A549 (cell line): ENCODE data around the gene GPX4. TPM values are rescaled to one million over a fixed set of nuclear protein-coding genes. Genes with fewer than 3 reads are reported as not detected.

ENCODE experiments used
- ATAC-seq, 2 experiments: fragments of 200-7000 bp in 1 of 2; fragments of >200 bp in 1 of 2; cut with Nextera tagmentation in 1 of 2; cut with Tn5 transposase in 1 of 2; 3 replicates each; pipeline versions ENCODE4 v1.8.0 to v1.9.1; 2018 to 2020; ENCODE audit warnings: mild to moderate bottlenecking in 1 of 2, moderate library complexity in 1 of 2
- CTCF ChIA-PET: fragments of 300-600 bp; sonication (Branson Sonifier 250); formaldehyde crosslinking; extraction: SDS; loops from one replicate; lab custom pipeline; 2021; ENCODE audit warnings: antibody characterized with exemption, inconsistent platforms; lab: Yijun Ruan, JAX
- POLR2A ChIA-PET: fragments of 350-600 bp; formaldehyde crosslinking; extraction: SDS; loops from one replicate; lab custom pipeline; 2021; ENCODE audit warnings: antibody characterized with exemption, inconsistent platforms; lab: Yijun Ruan, JAX
- DNase-seq, 2 experiments: peaks; one replicate each; pipeline versions ENCODE4 v3.0.0 to v3.0.0-alpha.2; 2011 to 2016; ENCODE audit warnings: low read depth in 1 of 2, low spot score in 1 of 2
- FAIRE-seq: peaks from 2 replicates; lab custom pipeline; 2011; peaks lifted over from hg19 to GRCh38; lab: Jason Lieb, UNC
- H3K27ac ChIP-seq, 2 experiments: fragments of >200 bp; sonication (Bioruptor Twin); formaldehyde crosslinking; 3 replicates each; pipeline ENCODE4 v1.5.1; 2016 to 2017
- H3K4me1 ChIP-seq: fragments of >200 bp; sonication (Bioruptor Twin); formaldehyde crosslinking; 3 replicates; pipeline ENCODE4 v1.6.1; 2016
- H3K4me2 ChIP-seq: fragments of >200 bp; sonication (Bioruptor Twin); formaldehyde crosslinking; 3 replicates; pipeline ENCODE4 v1.6.1; 2016
- H3K4me3 ChIP-seq: fragments of >200 bp; sonication (Bioruptor Twin); formaldehyde crosslinking; 3 replicates; pipeline ENCODE4 v1.5.1; 2016
- H3K9me3 ChIP-seq: fragments of >200 bp; sonication (Bioruptor Twin); formaldehyde crosslinking; 3 replicates; pipeline ENCODE4 v1.6.1; 2016
- CEBPB ChIP-seq, 2 experiments: fragments of >200 bp in 1 of 2; sonication (Bioruptor Twin) in 1 of 2; formaldehyde crosslinking in 1 of 2; IDR thresholded peaks; 2 replicates each; pipeline ENCODE4 v1.6.1; 2012 to 2016
- ELK1 ChIP-seq: fragments of 150-350 bp; IDR thresholded peaks from 2 replicates; pipeline ENCODE4 v1.6.1; 2014; ENCODE audit warnings: low read depth, mild to moderate bottlenecking, low read length
- FOSB ChIP-seq: fragments of 250-450 bp; sonication (Bioruptor Pico); IDR thresholded peaks from 2 replicates; pipeline ENCODE4 v1.5.0; 2020; ENCODE audit warnings: mild to moderate bottlenecking, moderate library complexity
- FOXS1 ChIP-seq: fragments of 250-450 bp; sonication (Bioruptor Pico); IDR thresholded peaks from 2 replicates; pipeline ENCODE4 v1.5.0; 2020; ENCODE audit warnings: mild to moderate bottlenecking, moderate library complexity
- HES2 ChIP-seq: fragments of >200 bp; sonication (Bioruptor Twin); formaldehyde crosslinking; IDR thresholded peaks from 2 replicates; pipeline ENCODE4 v1.6.1; 2016
- HEYL ChIP-seq: fragments of 250-450 bp; sonication (Bioruptor Pico); IDR thresholded peaks from 2 replicates; pipeline ENCODE4 v1.8.0; 2021; ENCODE audit warnings: mild to moderate bottlenecking, moderate library complexity
- JUN ChIP-seq, 2 experiments: fragments of >200 bp; sonication (Bioruptor Twin); formaldehyde crosslinking; IDR thresholded peaks; 2 replicates in 1 of 2; 3 replicates in 1 of 2; pipeline ENCODE4 v1.6.1; 2016 to 2017
- KDM1A ChIP-seq: fragments of 200-600 bp; sonication (generic); IDR thresholded peaks from 2 replicates; pipeline ENCODE4 v1.6.1; 2016; ENCODE audit warnings: low read depth, mild to moderate bottlenecking
- NFE2L2 ChIP-seq: fragments of 150-350 bp; conservative IDR thresholded peaks from 2 replicates; pipeline ENCODE4 v1.6.1; 2014; ENCODE audit warnings: low read length
- REST ChIP-seq: fragments of 200-600 bp; sonication (generic); IDR thresholded peaks from 2 replicates; pipeline ENCODE4 v1.6.1; 2016; ENCODE audit warnings: antibody characterized with exemption, mild to moderate bottlenecking, moderate library complexity
- ZFP36 ChIP-seq: fragments of 450-650 bp; IDR thresholded peaks from 2 replicates; pipeline ENCODE4 v1.6.1; 2014; ENCODE audit warnings: borderline replicate concordance; ENCODE audit not compliant: partially characterized antibody
- WGBS: methylation state at CpG from one replicate; pipeline ENCODE4 v1.1.6; 2017; ENCODE audit errors: missing lambda C conversion rate; 5-methylcytosine and 5-hydroxymethylcytosine counted together
- polyA plus RNA-seq, 4 experiments: library from polyadenylated mRNA; depleted of rRNA in 3 of 4; stranded (reverse); fragments of >200 nt; fragmentation: RNase III in 1 of 4; extraction: RNeasy Plus Mini Kit Qiagen cat#74134 plus additional on column Dnase treatment in 1 of 4; gene quantifications; 2 replicates in 3 of 4; 3 replicates in 1 of 4; pipeline ENCODE4 v1.2.3, GENCODE V29; 2011 to 2017
- TF ChIP-seq, protein P1 (sequence below): IDR thresholded peaks from 2 replicates; pipeline ENCODE4 v1.6.1; 2012
- TF ChIP-seq, protein P2 (sequence below): fragments of 450-650 bp; IDR thresholded peaks from 2 replicates; pipeline ENCODE4 v1.6.1; 2014; ENCODE audit warnings: antibody characterized with exemption

Gene GPX4
- polyA plus RNA-seq, 2 of the 4 experiments (the other 2 are of a cell fraction): 248 to 394 TPM

GRCh38 chr19:1094978-1095701, 8.7 kb upstream of the GPX4 start, which contains the start of gene POLR2E (continued):
- TF ChIP-seq REST: peak; percentile 81
- TF ChIP-seq, all 56 proteins: peak for 8

DNA sequence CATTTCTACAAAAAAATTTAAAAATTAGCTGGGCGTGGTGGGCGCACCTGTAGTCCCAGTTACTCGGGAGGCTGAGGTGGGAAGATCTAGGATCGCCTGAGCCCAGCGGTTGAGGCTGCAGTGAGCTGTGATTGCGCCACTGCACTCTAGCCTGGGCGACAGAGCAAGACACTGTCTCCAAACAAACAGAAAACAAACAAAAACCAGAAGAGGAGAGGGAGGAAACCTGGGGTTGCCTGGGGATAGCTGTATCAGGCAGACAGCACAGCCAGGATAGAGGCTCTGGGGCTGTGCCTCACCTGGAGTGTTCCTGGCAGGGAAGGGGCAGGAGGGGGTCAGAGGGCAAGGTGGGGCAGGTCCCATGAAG, 6.0 kb upstream of the GPX4 start:
- peaks cover 13% of the 10 kb centered on the region for H3K9me3 ChIP-seq
- ChIA-PET CTCF (interaction anchor here (0.9 to 1.9 kb wide), 5 partner anchors 14 to 143 kb away, joined by 3 to 6 read pairs (median 4); no protein-coding TSS in a partner anchor), POLR2A (no interaction called here)
- WGBS: 40% methylated on average over 7 of the region's 7 CpGs
- peak overlapping the region; percentile 64 for H3K4me2 ChIP-seq
- no peak overlapping the region for H3K4me3 ChIP-seq
- TF ChIP-seq CEBPB (IDR thresholded peaks at IDR 0.05): peak; percentile 28 to 90; a peak in 3 of 4 replicates
- TF ChIP-seq NFE2L2: no peak
- FAIRE-seq: no peak
- H3K4me1 ChIP-seq: peaks cover 49% of the 10 kb centered on the region
- H3K27ac ChIP-seq: peak overlapping the region; percentile 86 to 90
- peak; percentile 11 to 23; a peak in 5 of 6 replicates for ATAC-seq
- DNase-seq: peak in 1 of 2 experiments; percentile 68

- TF ChIP-seq HEYL: no peak
- peak; percentile 78 for TF ChIP-seq KDM1A
- no peak for TF ChIP-seq ELK1
- no peak for TF ChIP-seq FOXS1 (CRISPR knock-in tag)
- 0 out of 2 replicates have a peak, but pooled peaks have one; percentile 44 for TF ChIP-seq FOSB (CRISPR knock-in tag)
- TF ChIP-seq JUN (IDR thresholded peaks at IDR 0.05): no peak; a peak in 1 of 5 replicates
- TF ChIP-seq, protein P1, sequence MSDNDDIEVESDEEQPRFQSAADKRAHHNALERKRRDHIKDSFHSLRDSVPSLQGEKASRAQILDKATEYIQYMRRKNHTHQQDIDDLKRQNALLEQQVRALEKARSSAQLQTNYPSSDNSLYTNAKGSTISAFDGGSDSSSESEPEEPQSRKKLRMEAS: peak; percentile 48
- TF ChIP-seq, protein P2, sequence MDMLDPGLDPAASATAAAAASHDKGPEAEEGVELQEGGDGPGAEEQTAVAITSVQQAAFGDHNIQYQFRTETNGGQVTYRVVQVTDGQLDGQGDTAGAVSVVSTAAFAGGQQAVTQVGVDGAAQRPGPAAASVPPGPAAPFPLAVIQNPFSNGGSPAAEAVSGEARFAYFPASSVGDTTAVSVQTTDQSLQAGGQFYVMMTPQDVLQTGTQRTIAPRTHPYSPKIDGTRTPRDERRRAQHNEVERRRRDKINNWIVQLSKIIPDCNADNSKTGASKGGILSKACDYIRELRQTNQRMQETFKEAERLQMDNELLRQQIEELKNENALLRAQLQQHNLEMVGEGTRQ: peak; percentile 49
- peak; percentile 89 for TF ChIP-seq ZFP36
- no peak for TF ChIP-seq HES2
- 9% methylated on average over 12 of the region's 15 CpGs for WGBS
- FAIRE-seq: no peak
- ChIA-PET CTCF (interaction anchor here (0.5 to 1.9 kb wide), 6 partner anchors 14 to 142 kb away, joined by 3 to 6 read pairs (median 4); no protein-coding TSS in a partner anchor), POLR2A (no interaction called here)
- Histone ChIP-seq H3K4me1 (peaks cover 53% of the 10 kb centered on the region), H3K27ac (peak overlapping the region; percentile 86 to 90), H3K4me2 (peak overlapping the region; percentile 64), H3K9me3 (peaks cover 13% of the 10 kb centered on the region), H3K4me3 (no peak overlapping the region)
- ATAC-seq: peak; percentile 16 to 23; a peak in 5 of 6 replicates
- DNase-seq: peak in 1 of 2 experiments; percentile 82
These were observed 5.4 kb upstream of the GPX4 start for GRCh38 chr19:1098177-1099051.
